A549 (cell line): ENCODE measurements around the gene ATXN2L. TPM values are rescaled to one million over a fixed set of nuclear protein-coding genes. Genes with fewer than 3 reads are reported as not detected.
A peak's percentile ranks its signal among the peaks of the same experiment; 100 is the strongest.

ENCODE experiments used
- ATAC-seq, 2 experiments: fragments of 200-7000 bp in 1 of 2; fragments of >200 bp in 1 of 2; cut with Nextera tagmentation in 1 of 2; cut with Tn5 transposase in 1 of 2; 3 replicates each; pipeline versions ENCODE4 v1.8.0 to v1.9.1; 2018 to 2020; ENCODE audit warnings: mild to moderate bottlenecking in 1 of 2, moderate library complexity in 1 of 2
- CTCF ChIA-PET: fragments of 300-600 bp; sonication (Branson Sonifier 250); formaldehyde crosslinking; extraction: SDS; loops from one replicate; lab custom pipeline; 2021; ENCODE audit warnings: antibody characterized with exemption, inconsistent platforms; lab: Yijun Ruan, JAX
- POLR2A ChIA-PET: fragments of 350-600 bp; formaldehyde crosslinking; extraction: SDS; loops from one replicate; lab custom pipeline; 2021; ENCODE audit warnings: antibody characterized with exemption, inconsistent platforms; lab: Yijun Ruan, JAX
- DNase-seq, 2 experiments: peaks; one replicate each; pipeline versions ENCODE4 v3.0.0 to v3.0.0-alpha.2; 2011 to 2016; ENCODE audit warnings: low read depth in 1 of 2, low spot score in 1 of 2
- FAIRE-seq: peaks from 2 replicates; lab custom pipeline; 2011; peaks lifted over from hg19 to GRCh38; lab: Jason Lieb, UNC
- H3K27ac ChIP-seq, 2 experiments: fragments of >200 bp; sonication (Bioruptor Twin); formaldehyde crosslinking; 3 replicates each; pipeline ENCODE4 v1.5.1; 2016 to 2017
- H3K4me1 ChIP-seq: fragments of >200 bp; sonication (Bioruptor Twin); formaldehyde crosslinking; 3 replicates; pipeline ENCODE4 v1.6.1; 2016
- H3K4me2 ChIP-seq: fragments of >200 bp; sonication (Bioruptor Twin); formaldehyde crosslinking; 3 replicates; pipeline ENCODE4 v1.6.1; 2016
- H3K4me3 ChIP-seq: fragments of >200 bp; sonication (Bioruptor Twin); formaldehyde crosslinking; 3 replicates; pipeline ENCODE4 v1.5.1; 2016
- H3K9me3 ChIP-seq: fragments of >200 bp; sonication (Bioruptor Twin); formaldehyde crosslinking; 3 replicates; pipeline ENCODE4 v1.6.1; 2016
- CEBPB ChIP-seq, 2 experiments: fragments of >200 bp in 1 of 2; sonication (Bioruptor Twin) in 1 of 2; formaldehyde crosslinking in 1 of 2; IDR thresholded peaks; 2 replicates each; pipeline ENCODE4 v1.6.1; 2012 to 2016
- EHMT2 ChIP-seq: fragments of 200-600 bp; sonication (generic); IDR thresholded peaks from 2 replicates; pipeline ENCODE4 v1.6.1; 2016; ENCODE audit warnings: antibody characterized with exemption, low read depth, mild to moderate bottlenecking, moderate library complexity
- HOXA7 ChIP-seq: fragments of 250-450 bp; sonication (Bioruptor Pico); IDR thresholded peaks from 2 replicates; pipeline ENCODE4 v1.5.0; 2020; ENCODE audit warnings: mild to moderate bottlenecking, moderate library complexity
- HOXB5 ChIP-seq: fragments of 250-450 bp; sonication (Bioruptor Pico); IDR thresholded peaks from 2 replicates; pipeline ENCODE4 v1.5.0; 2020; ENCODE audit warnings: mild to moderate bottlenecking, moderate library complexity
- JUN ChIP-seq, 2 experiments: fragments of >200 bp; sonication (Bioruptor Twin); formaldehyde crosslinking; IDR thresholded peaks; 2 replicates in 1 of 2; 3 replicates in 1 of 2; pipeline ENCODE4 v1.6.1; 2016 to 2017
- KDM5A ChIP-seq: fragments of 200-600 bp; sonication (generic); IDR thresholded peaks from 2 replicates; pipeline ENCODE4 v1.6.1; 2016; ENCODE audit warnings: antibody characterized with exemption, mild to moderate bottlenecking
- MAZ ChIP-seq: fragments of 150-350 bp; IDR thresholded peaks from 2 replicates; pipeline ENCODE4 v1.6.1; 2014; ENCODE audit warnings: antibody characterized with exemption, low read depth, low read length, borderline replicate concordance
- MYC ChIP-seq: IDR thresholded peaks from 2 replicates; pipeline ENCODE4 v1.6.1; 2012; ENCODE audit warnings: mild to moderate bottlenecking, inconsistent platforms, low read length, improper control_type of control experiment, borderline replicate concordance
- NPAS2 ChIP-seq: fragments of 250-450 bp; sonication (Bioruptor Pico); IDR thresholded peaks from 2 replicates; pipeline ENCODE4 v1.8.0; 2022; ENCODE audit warnings: mild to moderate bottlenecking, moderate library complexity, borderline replicate concordance
- NR3C1 ChIP-seq: fragments of >200 bp; sonication (Bioruptor Twin); formaldehyde crosslinking; IDR thresholded peaks from 3 replicates; pipeline ENCODE4 v1.6.1; 2017
- PHF8 ChIP-seq: fragments of 200-600 bp; sonication (generic); IDR thresholded peaks from 2 replicates; pipeline ENCODE4 v1.6.1; 2016; ENCODE audit warnings: low read depth, mild to moderate bottlenecking, antibody characterized with exemption, moderate library complexity, borderline replicate concordance
- RARB ChIP-seq: fragments of 250-450 bp; sonication (Bioruptor Pico); IDR thresholded peaks from 2 replicates; pipeline ENCODE4 v1.8.0; 2021; ENCODE audit warnings: mild to moderate bottlenecking, moderate library complexity
- RCOR1 ChIP-seq: fragments of 150-350 bp; IDR thresholded peaks from 2 replicates; pipeline ENCODE4 v1.6.1; 2014; ENCODE audit warnings: antibody characterized with exemption, low read length, low read depth
- RNF2 ChIP-seq: fragments of 200-600 bp; sonication (generic); IDR thresholded peaks from 2 replicates; pipeline ENCODE4 v1.6.1; 2016; ENCODE audit warnings: low read depth, mild to moderate bottlenecking, antibody characterized with exemption, moderate library complexity, borderline replicate concordance
- SMC3 ChIP-seq: fragments of >200 bp; sonication (Bioruptor Twin); formaldehyde crosslinking; IDR thresholded peaks from 3 replicates; pipeline ENCODE4 v1.6.1; 2018; ENCODE audit warnings: inconsistent platforms
- TFCP2L1 ChIP-seq: fragments of 250-450 bp; sonication (Bioruptor Pico); IDR thresholded peaks from 2 replicates; pipeline ENCODE4 v1.5.0; 2021; ENCODE audit warnings: mild to moderate bottlenecking
- TP53 ChIP-seq: fragments of 250-450 bp; sonication (Bioruptor Pico); IDR thresholded peaks from 2 replicates; pipeline ENCODE4 v1.5.0; 2021; ENCODE audit warnings: mild to moderate bottlenecking, moderate library complexity
- ZFP36 ChIP-seq: fragments of 450-650 bp; IDR thresholded peaks from 2 replicates; pipeline ENCODE4 v1.6.1; 2014; ENCODE audit warnings: borderline replicate concordance; ENCODE audit not compliant: partially characterized antibody
- ZNF302 ChIP-seq: fragments of 250-450 bp; sonication (Bioruptor Pico); IDR thresholded peaks from 2 replicates; pipeline ENCODE4 v1.9.0; 2021; ENCODE audit warnings: inconsistent platforms, mild to moderate bottlenecking, moderate library complexity
- WGBS: methylation state at CpG from one replicate; pipeline ENCODE4 v1.1.6; 2017; ENCODE audit errors: missing lambda C conversion rate; 5-methylcytosine and 5-hydroxymethylcytosine counted together
- polyA plus RNA-seq, 4 experiments: library from polyadenylated mRNA; depleted of rRNA in 3 of 4; stranded (reverse); fragments of >200 nt; fragmentation: RNase III in 1 of 4; extraction: RNeasy Plus Mini Kit Qiagen cat#74134 plus additional on column Dnase treatment in 1 of 4; gene quantifications; 2 replicates in 3 of 4; 3 replicates in 1 of 4; pipeline ENCODE4 v1.2.3, GENCODE V29; 2011 to 2017
- TF ChIP-seq, protein P1 (sequence below): fragments of >200 bp; sonication (Bioruptor Twin); formaldehyde crosslinking; IDR thresholded peaks from 2 replicates; pipeline ENCODE4 v1.6.1; 2016
- TF ChIP-seq, protein P2 (sequence below): fragments of 250-450 bp; sonication (Bioruptor Pico); IDR thresholded peaks from 2 replicates; pipeline ENCODE4 v1.5.0; 2020; ENCODE audit warnings: low read depth, mild to moderate bottlenecking, moderate library complexity
- TF ChIP-seq, protein P3 (sequence below): fragments of 200-600 bp; sonication (generic); IDR thresholded peaks from 2 replicates; pipeline ENCODE4 v1.6.1; 2016; ENCODE audit warnings: antibody characterized with exemption, mild to moderate bottlenecking, moderate library complexity
- TF ChIP-seq, protein P4 (sequence below): IDR thresholded peaks from 2 replicates; pipeline ENCODE4 v1.6.1; 2012
- TF ChIP-seq, protein P5 (sequence below): fragments of 150-350 bp; IDR thresholded peaks from 2 replicates; pipeline ENCODE4 v1.6.1; 2014; ENCODE audit warnings: low read depth, mild to moderate bottlenecking, low read length

The ATXN2L gene
- polyA plus RNA-seq, 2 of the 4 experiments (the other 2 are of a cell fraction), result 28.4 to 135 TPM

DNA sequence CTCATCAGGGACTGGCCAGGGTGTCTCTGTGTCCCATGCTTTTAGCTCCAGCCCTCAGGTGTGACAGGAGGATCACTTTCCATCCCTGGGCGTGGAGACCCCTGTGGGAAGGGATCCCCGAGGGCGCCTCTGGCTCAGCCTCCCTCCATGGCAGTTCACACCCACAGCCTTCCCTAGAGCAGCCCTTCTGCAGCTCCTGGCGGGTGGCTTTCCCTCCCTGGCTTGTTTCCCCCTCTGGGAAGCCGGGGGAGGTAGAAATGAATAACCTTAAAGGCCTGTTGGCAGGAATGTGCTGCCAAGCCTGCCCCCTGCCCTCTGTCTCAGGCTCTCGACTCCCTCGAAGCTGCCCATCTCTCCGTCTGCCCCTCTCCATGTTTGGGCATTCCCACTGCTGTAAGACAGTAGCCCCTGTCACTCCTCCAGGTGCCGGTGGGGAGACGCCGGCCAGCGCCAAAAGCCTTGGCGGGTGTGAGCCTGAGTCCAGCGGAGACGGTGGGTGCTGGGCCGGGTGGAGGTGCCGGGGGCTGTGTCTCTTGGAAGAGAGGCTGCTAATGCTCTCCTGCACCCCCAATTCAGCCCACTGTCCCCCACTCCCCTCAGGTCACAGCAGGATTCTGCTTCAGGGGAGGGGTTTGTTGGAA is 53.3 kb downstream of the ATXN2L start:
- Histone ChIP-seq H3K4me1 (peaks cover 23% of the 10 kb centered on the region; the same call in 2 of the 3 replicates), H3K4me2 (no peak overlapping the region), H3K4me3 (no peak overlapping the region), H3K9me3 (no peaks in the 10 kb centered on the region), H3K27ac (peak overlapping the region in 1 of 2 experiments; percentile 39; a peak in 2 of 6 replicates)
- no peak for ATAC-seq
- TF ChIP-seq RARB (CRISPR knock-in tag) (no peak), HOXA7 (CRISPR knock-in tag) (no peak), MYC (no peak), PHF8 (no peak), JUN (IDR thresholded peaks at IDR 0.05) (no peak), ZNF302 (CRISPR knock-in tag) (no peak)
- 70% methylated on average over 17 of the region's 17 CpGs for WGBS
- DNase-seq, result no peak
- ChIA-PET POLR2A (interaction anchor here (1.0 to 2.6 kb wide), 2 partner anchors 13 to 69 kb away, joined by 3 to 9 read pairs; partner anchors contain the start of gene SH2B1), CTCF (interaction anchor here (0.8 to 17.8 kb wide), 9 partner anchors 14 to 98 kb away, joined by 3 to 190 read pairs (median 4); partner anchors contain the start of gene NFATC2IP)
- FAIRE-seq, result no peak

DNA sequence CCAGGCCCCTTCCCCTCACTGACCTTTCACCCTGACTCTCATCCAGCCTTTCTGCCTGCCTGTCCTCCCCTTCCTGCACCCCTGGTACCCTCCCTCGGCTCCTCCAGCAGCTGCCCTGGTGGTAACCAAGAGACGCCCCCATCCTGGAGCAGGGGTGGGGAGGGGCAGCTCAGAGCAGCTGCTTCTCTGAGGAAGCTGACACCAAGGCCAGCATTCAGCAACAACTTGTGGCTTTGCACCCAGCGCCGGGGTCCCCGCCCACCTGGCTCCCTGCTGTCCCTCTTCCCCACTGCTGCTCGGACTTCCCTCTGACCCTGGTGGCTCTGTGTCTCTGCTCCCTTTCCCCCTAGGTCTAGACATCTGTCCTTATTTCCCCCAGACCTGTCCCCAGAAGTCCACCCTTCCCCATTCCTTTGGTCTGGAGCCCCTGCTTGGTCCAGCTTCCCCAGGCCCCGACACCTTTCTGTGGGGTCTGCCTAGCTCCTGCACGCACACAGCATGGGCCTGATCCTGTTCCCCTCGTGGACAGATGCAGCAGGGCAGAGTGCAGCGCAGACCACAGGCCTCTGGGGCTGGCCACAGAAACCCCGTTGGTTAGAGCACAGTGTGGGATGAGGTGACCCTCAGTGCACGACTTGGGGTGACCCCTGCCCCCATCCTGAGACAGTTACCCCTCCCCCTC is 54.3 kb downstream of the ATXN2L start:
- CTCF ChIA-PET, result interaction anchor here (17.8 kb wide), 1 partner anchor 69 kb away, joined by 190 read pairs; the partner anchor contains the start of gene NFATC2IP
- no peak for FAIRE-seq
- peaks cover 23% of the 10 kb centered on the region; the same call in 2 of the 3 replicates for H3K4me1 ChIP-seq
- 72% methylated on average over 12 of the region's 12 CpGs for WGBS
- no peak for DNase-seq
- no peak overlapping the region for H3K27ac ChIP-seq
- no peak overlapping the region for H3K4me2 ChIP-seq
- POLR2A ChIA-PET, result no interaction called here
- H3K9me3 ChIP-seq, result no peaks in the 10 kb centered on the region
- H3K4me3 ChIP-seq, result no peak overlapping the region
- no peak for TF ChIP-seq RCOR1
- TF ChIP-seq ZFP36, result no peak
- TF ChIP-seq TFCP2L1 (CRISPR knock-in tag), result no peak
- no peak for TF ChIP-seq MYC
- no peak for TF ChIP-seq MAZ
- TF ChIP-seq, protein P1, sequence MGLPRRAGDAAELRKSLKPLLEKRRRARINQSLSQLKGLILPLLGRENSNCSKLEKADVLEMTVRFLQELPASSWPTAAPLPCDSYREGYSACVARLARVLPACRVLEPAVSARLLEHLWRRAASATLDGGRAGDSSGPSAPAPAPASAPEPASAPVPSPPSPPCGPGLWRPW, result no peak
- no peak for ATAC-seq

DNA sequence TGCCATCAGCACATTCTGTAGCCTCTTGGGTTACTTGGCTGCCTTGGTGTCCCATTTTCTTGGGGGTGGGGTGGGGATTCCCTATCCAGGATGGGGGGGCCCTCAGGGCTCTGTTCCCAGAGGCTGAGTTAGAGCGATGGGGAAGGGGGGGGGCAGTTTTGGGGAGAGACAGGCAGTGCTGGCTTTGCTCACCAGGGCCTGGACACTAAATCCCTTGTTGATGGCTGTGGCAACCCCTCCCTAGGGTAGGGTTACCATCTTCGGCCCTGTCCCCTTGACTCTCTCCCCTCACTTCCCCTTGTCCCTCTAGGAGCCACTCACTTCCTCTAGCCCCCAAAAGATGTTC is 54.8 kb downstream of the ATXN2L start:
- H3K4me1 ChIP-seq, result peaks cover 23% of the 10 kb centered on the region; the same call in 2 of the 3 replicates
- CTCF ChIA-PET, result interaction anchor here (17.8 kb wide), 1 partner anchor 68 kb away, joined by 190 read pairs; the partner anchor contains the start of gene NFATC2IP
- H3K27ac ChIP-seq, result no peak overlapping the region
- FAIRE-seq, result no peak
- no peak overlapping the region for H3K4me2 ChIP-seq
- POLR2A ChIA-PET, result no interaction called here
- ATAC-seq, result no peak
- 88% methylated on average over 2 of the region's 2 CpGs for WGBS
- DNase-seq, result no peak
- H3K9me3 ChIP-seq, result no peaks in the 10 kb centered on the region
- H3K4me3 ChIP-seq, result no peak overlapping the region
- no peak for TF ChIP-seq CEBPB (IDR thresholded peaks at IDR 0.05)
- no peak for TF ChIP-seq RNF2
- TF ChIP-seq HOXA7 (CRISPR knock-in tag), result no peak
- TF ChIP-seq, protein P2, sequence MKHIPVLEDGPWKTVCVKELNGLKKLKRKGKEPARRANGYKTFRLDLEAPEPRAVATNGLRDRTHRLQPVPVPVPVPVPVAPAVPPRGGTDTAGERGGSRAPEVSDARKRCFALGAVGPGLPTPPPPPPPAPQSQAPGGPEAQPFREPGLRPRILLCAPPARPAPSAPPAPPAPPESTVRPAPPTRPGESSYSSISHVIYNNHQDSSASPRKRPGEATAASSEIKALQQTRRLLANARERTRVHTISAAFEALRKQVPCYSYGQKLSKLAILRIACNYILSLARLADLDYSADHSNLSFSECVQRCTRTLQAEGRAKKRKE, result no peak
- no peak for TF ChIP-seq KDM5A
- TF ChIP-seq, protein P3, sequence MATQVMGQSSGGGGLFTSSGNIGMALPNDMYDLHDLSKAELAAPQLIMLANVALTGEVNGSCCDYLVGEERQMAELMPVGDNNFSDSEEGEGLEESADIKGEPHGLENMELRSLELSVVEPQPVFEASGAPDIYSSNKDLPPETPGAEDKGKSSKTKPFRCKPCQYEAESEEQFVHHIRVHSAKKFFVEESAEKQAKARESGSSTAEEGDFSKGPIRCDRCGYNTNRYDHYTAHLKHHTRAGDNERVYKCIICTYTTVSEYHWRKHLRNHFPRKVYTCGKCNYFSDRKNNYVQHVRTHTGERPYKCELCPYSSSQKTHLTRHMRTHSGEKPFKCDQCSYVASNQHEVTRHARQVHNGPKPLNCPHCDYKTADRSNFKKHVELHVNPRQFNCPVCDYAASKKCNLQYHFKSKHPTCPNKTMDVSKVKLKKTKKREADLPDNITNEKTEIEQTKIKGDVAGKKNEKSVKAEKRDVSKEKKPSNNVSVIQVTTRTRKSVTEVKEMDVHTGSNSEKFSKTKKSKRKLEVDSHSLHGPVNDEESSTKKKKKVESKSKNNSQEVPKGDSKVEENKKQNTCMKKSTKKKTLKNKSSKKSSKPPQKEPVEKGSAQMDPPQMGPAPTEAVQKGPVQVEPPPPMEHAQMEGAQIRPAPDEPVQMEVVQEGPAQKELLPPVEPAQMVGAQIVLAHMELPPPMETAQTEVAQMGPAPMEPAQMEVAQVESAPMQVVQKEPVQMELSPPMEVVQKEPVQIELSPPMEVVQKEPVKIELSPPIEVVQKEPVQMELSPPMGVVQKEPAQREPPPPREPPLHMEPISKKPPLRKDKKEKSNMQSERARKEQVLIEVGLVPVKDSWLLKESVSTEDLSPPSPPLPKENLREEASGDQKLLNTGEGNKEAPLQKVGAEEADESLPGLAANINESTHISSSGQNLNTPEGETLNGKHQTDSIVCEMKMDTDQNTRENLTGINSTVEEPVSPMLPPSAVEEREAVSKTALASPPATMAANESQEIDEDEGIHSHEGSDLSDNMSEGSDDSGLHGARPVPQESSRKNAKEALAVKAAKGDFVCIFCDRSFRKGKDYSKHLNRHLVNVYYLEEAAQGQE, result no peak
- TF ChIP-seq, protein P4, sequence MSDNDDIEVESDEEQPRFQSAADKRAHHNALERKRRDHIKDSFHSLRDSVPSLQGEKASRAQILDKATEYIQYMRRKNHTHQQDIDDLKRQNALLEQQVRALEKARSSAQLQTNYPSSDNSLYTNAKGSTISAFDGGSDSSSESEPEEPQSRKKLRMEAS, result no peak
- TF ChIP-seq SMC3, result no peak
- TF ChIP-seq HOXB5 (CRISPR knock-in tag), result no peak
- TF ChIP-seq TP53, result no peak
- no peak for TF ChIP-seq ZFP36
- TF ChIP-seq NR3C1, result no peak
- TF ChIP-seq NPAS2, result no peak
- TF ChIP-seq EHMT2, result no peak
- TF ChIP-seq, protein P5, sequence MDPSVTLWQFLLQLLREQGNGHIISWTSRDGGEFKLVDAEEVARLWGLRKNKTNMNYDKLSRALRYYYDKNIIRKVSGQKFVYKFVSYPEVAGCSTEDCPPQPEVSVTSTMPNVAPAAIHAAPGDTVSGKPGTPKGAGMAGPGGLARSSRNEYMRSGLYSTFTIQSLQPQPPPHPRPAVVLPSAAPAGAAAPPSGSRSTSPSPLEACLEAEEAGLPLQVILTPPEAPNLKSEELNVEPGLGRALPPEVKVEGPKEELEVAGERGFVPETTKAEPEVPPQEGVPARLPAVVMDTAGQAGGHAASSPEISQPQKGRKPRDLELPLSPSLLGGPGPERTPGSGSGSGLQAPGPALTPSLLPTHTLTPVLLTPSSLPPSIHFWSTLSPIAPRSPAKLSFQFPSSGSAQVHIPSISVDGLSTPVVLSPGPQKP, result no peak
